SHP77 (cell line): ENCODE measurements around the gene DRC1.
A peak's percentile ranks its signal among the peaks of the same experiment; 100 is the strongest.

Experiments
- DNase-seq, 2 experiments: peaks; one replicate each; lab custom pipeline; 2025; lab: John Stamatoyannopoulos, UW

DRC1 gene

GRCh38 chr2:26493566-26493965 is 91.8 kb downstream of the DRC1 start:
- no peak for DNase-seq

- DNase-seq, result no peak
These were observed 92.5 kb downstream of the DRC1 start for GRCh38 chr2:26494199-26494598.

GRCh38 chr2:26494891-26495290 is 93.2 kb downstream of the DRC1 start:
- no peak for DNase-seq

GRCh38 chr2:26495705-26496297 is 94.1 kb downstream of the DRC1 start:
- DNase-seq, result no peak

GRCh38 chr2:26500406-26500805 is 98.7 kb downstream of the DRC1 start:
- no peak for DNase-seq

- DNase-seq, result peak; percentile 85 to 89
These were observed 101.6 kb downstream of the DRC1 start for GRCh38 chr2:26503231-26503880.

GRCh38 chr2:26504002-26504401 is 102.3 kb downstream of the DRC1 start:
- no peak for DNase-seq

GRCh38 chr2:26506279-26506678 is 104.6 kb downstream of the DRC1 start:
- DNase-seq, result no peak
